HG03378 (cell line): ENCODE data around the gene PLB1.
"Not testable (repeated sequence)": the region's sequence is repeated elsewhere in the genome, so short reads cannot be mapped to it uniquely, and the experiment has no call there.

Source experiments
- ATAC-seq: cut with Tn5 transposase; IDR thresholded peaks from one replicate; pipeline ENCODE4 v1.9.1; 2021; ENCODE audit warnings: mild to moderate bottlenecking, moderate library complexity; ENCODE audit not compliant: unreplicated experiment

The PLB1 gene

DNA sequence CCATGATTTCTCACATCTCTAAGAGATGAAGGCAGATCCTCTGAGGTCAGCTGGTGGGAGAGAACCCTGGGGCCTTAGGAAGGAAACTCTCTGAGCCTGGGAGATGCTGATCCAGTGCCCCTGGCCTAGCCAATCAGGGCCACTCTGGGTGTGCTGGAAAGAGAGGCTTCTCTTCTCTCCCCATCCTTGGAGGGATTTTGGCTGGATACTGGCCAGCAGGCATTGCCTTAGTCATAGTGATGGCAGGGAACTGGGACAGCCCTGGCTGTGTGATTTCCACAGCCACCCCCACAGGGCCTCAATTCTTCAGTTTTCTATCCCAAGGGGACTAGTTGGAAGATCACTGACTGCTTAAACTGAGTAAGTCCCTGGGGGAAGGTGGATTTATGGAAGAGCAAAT lies 26.6 kb upstream of the PLB1 start:
- ATAC-seq: no peak

- ATAC-seq: no peak
Observed at GRCh38 chr2:28469947-28470535, 25.8 kb upstream of the PLB1 start.

GRCh38 chr2:28470759-28471158 lies 25.1 kb upstream of the PLB1 start:
- ATAC-seq: no peak

DNA sequence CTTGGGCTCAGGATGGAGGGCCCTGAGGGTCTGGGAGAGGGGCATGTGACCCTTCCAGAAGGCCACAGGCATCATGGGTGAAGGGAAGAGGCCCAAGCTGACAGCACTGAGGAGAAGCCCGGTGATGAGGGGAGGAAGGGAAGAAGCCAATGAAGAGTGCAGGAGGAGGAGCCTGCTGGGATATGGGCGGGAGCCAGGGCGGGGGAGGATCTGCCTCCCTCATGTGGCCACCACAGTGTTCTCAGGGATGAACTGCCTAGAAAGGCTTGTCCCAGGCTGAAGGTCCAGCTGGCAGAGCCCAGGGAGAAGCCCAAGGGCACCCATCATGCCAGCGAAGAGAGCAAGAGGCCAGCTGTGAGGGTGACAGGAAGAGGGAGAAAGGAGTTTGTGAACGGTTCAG lies 24.6 kb upstream of the PLB1 start:
- no peak for ATAC-seq

DNA sequence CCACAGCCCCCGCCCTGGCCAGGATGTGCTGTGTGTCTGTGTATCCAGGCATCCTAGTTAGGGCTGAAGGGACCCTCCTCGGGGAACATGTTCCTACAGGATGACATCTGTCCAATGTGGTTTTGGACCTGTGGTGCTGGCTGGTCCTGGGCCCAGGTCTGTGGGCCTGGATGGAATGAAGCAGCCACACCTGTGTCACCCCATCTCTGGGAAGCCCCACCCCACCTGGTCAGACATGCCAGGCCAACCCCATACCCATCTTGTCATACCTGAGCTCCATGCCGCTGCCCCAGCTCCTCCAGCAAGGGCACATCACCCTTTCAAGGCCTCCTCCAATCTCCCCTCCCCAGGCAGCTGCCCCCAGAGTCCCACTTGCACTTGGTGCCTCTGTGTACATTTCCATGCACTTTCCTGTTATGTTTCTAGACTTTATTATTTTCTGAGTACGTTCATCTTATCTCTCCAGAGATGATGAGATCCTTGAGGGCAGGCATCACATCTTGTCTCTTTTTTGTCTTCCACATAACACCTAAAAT lies 24.1 kb upstream of the PLB1 start:
- ATAC-seq: no peak

DNA sequence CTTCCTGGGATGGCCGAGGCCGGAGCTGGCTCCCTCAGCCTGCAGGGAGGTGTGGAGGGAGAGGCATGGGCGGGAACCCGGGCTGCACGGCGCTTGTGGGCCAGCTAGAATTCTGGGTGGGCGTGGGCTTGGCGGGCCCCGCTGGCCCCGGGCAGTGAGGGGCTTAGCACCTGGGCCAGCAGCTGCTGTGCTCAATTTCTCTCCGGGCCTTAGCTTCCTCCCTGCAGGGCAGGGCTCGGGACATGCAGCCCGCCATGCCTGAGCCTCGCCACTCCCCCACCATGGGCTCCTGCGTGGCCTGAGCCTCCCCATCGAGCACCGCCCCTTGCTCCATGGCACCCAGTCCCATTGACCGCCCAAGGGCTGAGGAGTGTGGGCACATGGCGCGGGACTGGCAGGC lies 23.2 kb upstream of the PLB1 start:
- not testable (repeated sequence) for ATAC-seq

GRCh38 chr2:28475088-28475595 lies 20.7 kb upstream of the PLB1 start:
- no peak for ATAC-seq

DNA sequence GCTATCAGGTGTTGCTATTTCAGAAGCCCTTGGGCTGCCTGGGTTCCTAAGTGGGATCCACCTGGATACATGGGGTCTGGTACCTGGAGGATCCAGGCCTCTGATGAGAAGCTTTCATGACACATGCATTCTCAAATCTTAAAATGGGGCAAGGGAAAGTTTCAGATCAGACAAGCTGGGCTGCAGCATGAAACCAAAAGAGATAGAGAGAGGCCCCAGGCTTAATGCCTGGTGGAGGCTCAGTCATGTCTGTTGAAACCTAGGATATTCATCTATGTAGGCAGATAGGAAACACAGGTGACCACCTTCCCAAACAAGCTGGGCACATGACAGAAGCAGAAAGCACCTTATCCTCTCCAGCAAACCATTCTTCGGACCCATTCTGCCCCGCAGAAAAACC lies 18.8 kb upstream of the PLB1 start:
- no peak for ATAC-seq

DNA sequence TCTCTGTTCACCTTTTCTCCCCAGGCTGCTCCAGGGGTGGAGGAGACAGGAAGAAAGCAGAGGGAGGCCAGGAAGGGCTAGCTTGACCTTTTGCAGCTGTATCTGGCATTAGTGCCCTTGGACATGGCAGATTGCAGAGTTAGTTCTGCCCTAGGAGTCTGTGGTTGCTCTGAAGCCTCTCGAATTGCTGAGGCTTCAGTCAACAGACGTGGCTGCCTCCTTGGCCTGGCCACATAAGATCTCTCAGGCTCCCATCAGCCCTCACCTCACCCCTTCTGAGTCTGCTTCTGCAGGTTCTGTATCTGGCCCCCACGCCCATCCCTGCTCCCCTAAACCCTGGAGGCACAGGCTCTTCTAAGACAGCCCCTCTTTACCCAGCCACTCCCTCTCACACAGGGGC lies 18.2 kb upstream of the PLB1 start:
- ATAC-seq: no peak

GRCh38 chr2:28480403-28481049 lies 15.3 kb upstream of the PLB1 start:
- no peak for ATAC-seq

- no peak for ATAC-seq
Observed at GRCh38 chr2:28481905-28482304, 14.0 kb upstream of the PLB1 start.

DNA sequence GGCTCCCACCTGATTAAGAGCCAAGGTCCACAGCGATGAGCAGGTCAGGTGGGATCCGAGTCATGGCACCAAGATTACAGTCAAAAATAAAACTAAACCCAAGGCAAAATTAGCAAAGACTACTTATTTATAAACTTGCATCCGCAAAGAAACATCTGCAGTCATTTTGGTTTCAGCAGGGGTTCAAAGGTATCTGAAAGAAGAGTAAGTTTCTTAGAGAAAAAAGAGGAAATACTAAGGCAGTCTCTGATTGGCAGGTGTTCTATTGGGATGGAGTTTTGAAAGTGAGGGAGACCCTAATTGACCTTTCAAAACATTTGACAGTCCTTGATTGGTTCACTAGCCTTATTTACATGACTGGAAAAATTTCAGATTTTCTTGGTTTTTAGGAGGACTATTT lies 11.0 kb upstream of the PLB1 start:
- no peak for ATAC-seq

- no peak for ATAC-seq
Observed at GRCh38 chr2:28486526-28486925, 9.3 kb upstream of the PLB1 start.

DNA sequence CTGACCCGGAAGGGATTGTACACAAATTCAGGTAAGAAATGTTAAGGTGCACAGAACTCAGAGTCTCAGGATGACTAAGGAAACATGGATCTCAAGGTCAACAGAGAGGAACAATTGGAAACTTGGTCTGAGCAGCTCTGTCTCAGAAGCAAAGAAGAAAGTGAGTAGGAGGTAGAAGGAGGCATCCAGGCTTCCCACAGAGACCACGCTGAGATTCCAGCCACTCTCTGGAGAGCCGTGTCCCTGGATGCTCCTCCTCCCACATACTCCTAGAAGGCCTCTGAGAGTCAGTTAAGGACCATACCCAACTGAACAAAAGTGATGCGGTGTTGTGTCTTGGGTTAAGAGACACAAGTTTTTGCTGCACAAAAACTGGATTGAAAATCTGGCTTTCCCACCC lies 8.6 kb upstream of the PLB1 start:
- ATAC-seq: no peak

DNA sequence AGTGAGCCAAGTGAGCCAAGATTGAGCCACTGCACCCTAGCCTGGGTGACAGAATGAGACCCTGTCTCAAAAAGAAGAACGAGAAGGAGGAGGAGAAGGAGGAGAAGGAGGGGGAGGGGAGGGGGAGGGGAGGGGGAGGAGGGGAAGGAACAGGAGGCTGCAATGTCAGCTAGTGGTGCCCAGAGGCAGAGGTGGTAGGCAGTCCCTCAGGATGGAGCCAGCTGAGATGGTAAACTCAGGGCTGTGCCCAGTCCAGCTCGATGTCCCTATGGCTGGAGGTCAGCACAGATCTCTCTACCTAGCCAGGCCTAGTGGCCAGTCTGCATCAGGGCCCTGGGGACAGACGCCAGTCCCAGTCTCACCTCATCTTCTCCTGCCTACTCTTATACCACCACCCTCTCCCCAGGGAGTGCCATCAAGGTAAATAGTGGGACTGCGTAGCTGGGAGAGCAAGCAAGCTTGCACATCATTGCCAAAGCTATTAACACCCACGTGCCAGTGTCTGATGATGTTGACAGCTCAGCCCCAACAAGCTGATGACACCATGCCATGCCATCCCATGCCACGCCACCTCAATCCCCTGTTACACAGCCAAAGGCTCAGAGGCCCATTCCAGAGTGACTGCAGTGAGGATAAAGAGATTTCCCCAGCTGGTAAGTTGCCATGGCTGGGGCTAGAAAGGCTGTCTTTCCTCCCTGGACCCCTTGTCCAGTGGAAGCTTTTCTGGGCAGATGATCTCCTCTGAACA lies 7.6 kb upstream of the PLB1 start:
- no peak for ATAC-seq

- ATAC-seq: no peak
Observed at GRCh38 chr2:28488858-28489575, 6.8 kb upstream of the PLB1 start.

DNA sequence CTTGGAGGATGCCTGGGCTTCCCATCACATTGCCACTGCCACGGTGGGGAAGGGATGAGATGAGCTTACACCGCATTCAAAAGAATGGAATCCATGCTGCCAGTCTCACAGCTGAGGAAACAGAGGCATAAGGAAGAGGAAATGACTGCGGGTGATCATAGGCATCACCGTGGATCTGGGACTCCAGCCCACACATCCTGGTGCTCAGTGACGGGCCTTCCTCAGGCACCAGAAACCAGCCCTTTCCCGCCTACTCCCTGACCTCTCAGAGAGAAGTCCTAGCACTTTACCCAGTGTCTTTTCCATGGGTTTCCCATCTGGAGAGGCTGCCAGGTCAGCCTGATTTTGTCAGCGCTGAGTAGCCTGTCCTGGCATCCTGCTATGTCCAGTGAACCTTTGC lies 5.3 kb upstream of the PLB1 start:
- no peak for ATAC-seq

- ATAC-seq: no peak
Observed at GRCh38 chr2:28492282-28492681, 3.6 kb upstream of the PLB1 start.

- no peak for ATAC-seq
Observed at GRCh38 chr2:28493636-28494035, 2.2 kb upstream of the PLB1 start.

DNA sequence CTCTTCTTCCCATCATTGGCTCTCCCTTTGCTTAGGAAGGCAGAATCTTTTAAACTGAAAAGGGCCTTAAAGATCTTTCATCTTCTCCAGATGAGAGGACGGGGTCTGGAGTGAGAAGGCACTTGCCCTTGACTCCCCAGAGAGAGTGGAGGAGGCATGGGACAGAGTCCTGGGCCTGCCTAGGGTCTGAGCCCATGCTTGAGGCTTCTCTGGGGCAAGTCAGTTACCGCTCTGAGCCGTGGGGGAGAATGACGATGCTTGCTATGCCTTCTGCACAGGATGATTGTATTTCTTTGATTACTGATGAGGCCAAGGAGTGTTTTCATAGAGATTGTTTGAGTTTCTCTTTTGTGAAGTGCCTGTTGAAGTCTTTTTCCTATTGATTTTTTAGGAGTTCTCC lies 921 bp downstream of the PLB1 start:
- ATAC-seq: no peak

GRCh38 chr2:28497206-28497605 lies 1.3 kb downstream of the PLB1 start:
- ATAC-seq: no peak
